GM21825 (cell line): ENCODE data around the gene ZBTB39.

Experiments
- ATAC-seq: cut with Tn5 transposase; IDR thresholded peaks from one replicate; pipeline ENCODE4 v1.9.1; 2021; ENCODE audit warnings: mild to moderate bottlenecking, moderate library complexity; ENCODE audit not compliant: unreplicated experiment

Gene ZBTB39

DNA sequence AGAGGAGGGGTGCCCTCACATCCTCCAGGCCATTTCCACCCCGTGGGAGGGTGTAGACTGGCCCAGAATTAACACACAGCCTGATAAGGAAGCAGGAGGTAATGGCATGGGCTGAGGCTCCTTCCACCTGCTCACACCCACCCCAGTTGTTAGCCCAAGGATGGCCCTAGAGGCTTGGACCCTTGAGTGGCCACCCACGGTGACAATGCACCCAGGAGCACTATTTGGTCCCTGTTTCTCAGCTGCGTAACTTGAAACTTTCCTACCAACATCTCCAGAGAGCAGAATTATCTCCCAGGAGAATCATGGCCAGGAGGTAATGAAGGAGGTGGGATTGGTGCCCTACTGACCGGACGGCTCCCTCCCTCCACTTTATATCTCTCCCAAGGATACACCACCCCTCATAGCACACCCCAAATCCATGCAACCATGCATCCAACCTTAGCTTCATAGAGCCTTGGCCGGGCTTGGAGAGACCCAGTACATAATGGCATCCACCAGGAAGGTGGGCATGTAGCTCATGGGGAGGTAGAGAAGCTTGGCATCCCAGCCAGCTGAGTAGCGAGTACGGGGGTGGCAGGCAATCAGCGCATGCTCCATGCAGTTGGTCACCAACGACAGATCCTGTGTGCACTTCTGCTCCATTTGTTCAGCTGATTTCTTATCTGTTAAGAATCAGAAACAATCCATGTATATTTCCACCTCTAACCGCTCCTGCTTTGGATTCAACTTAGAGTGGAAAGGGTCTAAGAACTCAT is 54.6 kb downstream of the ZBTB39 start:
- ATAC-seq = no peak

DNA sequence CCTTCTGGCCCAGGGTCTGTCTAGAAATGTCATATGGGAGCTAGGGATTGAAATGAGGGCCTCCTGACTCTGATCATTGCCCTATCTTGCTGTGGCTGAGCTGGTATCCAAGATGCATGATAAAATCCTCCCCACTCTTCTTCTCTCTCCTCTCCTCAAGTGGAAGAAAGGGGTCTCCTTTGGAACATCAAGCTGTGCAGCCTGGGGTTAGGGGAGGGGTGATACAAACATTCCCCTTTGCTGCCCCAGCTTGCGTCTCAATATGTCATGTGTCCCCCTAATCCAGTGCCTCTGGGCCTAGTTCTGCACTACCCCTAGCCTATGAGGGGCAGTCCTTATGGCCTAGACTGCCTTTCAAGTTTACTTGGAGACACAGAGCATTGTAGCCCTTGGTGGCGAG is 57.5 kb downstream of the ZBTB39 start:
- ATAC-seq = no peak
